Activated T-cell treated with anti-CD3 and anti-CD28 coated beads for 48 hours (primary cell): ENCODE data around the gene ARL3.
"Not testable (repeated sequence)": the region's sequence is repeated elsewhere in the genome, so short reads cannot be mapped to it uniquely, and the experiment has no call there.

Experiments
- DNase-seq: peaks from one replicate; pipeline ENCODE4 v3.0.0-alpha.2; 2020; ENCODE audit warnings: low read depth

The ARL3 gene

GRCh38 chr10:102713814-102714620 is at the start of gene ARL3:
Gene ARL3 (minus strand): TSS chr10:102714397. CDS start chr10:102714275, 122 bp downstream.
- DNase-seq = peak; percentile 99

GRCh38 chr10:102763037-102763607 is 48.9 kb upstream of the ARL3 start:
- no peak for DNase-seq

GRCh38 chr10:102762401-102763015 is 48.3 kb upstream of the ARL3 start:
- DNase-seq = no peak

- DNase-seq = no peak
Measured at GRCh38 chr10:102761981-102762380, 47.8 kb upstream of the ARL3 start.

GRCh38 chr10:102759497-102760210 is 45.5 kb upstream of the ARL3 start:
- no peak for DNase-seq

- not testable (repeated sequence) for DNase-seq
Measured at GRCh38 chr10:102758933-102759262, 44.7 kb upstream of the ARL3 start.

GRCh38 chr10:102758240-102758932 is 44.2 kb upstream of the ARL3 start:
- DNase-seq = no peak

GRCh38 chr10:102757323-102757722 is 43.1 kb upstream of the ARL3 start:
- no peak for DNase-seq

GRCh38 chr10:102753718-102754117 is 39.5 kb upstream of the ARL3 start:
- DNase-seq = no peak

- DNase-seq = no peak
Measured at GRCh38 chr10:102752934-102753664, 38.9 kb upstream of the ARL3 start.

- no peak for DNase-seq
Measured at GRCh38 chr10:102752266-102752930, 38.2 kb upstream of the ARL3 start.

- DNase-seq = no peak
Measured at GRCh38 chr10:102745157-102745556, 31.0 kb upstream of the ARL3 start.

GRCh38 chr10:102744374-102745051 is 30.3 kb upstream of the ARL3 start:
- DNase-seq = no peak

- peak; percentile 88 for DNase-seq
Measured at GRCh38 chr10:102743588-102744373, 29.6 kb upstream of the ARL3 start, which contains the start of gene WBP1L. Gene WBP1L (plus strand): TSS chr10:102743948. CDS start chr10:102744054, 106 bp downstream.

GRCh38 chr10:102743078-102743587 is 28.9 kb upstream of the ARL3 start:
- DNase-seq = no peak

GRCh38 chr10:102742313-102742712 is 28.1 kb upstream of the ARL3 start:
- DNase-seq = not testable (repeated sequence)

GRCh38 chr10:102741726-102742237 is 27.6 kb upstream of the ARL3 start:
- no peak for DNase-seq

GRCh38 chr10:102740229-102740628 is 26.0 kb upstream of the ARL3 start:
- no peak for DNase-seq

- DNase-seq = no peak
Measured at GRCh38 chr10:102738692-102739121, 24.5 kb upstream of the ARL3 start.
